ENCODE data around the gene TFCP2L1.
"Not testable (repeated sequence)": the region's sequence is repeated elsewhere in the genome, so short reads cannot be mapped to it uniquely, and the experiment has no call there.

The TFCP2L1 gene

GRCh38 chr2:121242175-121242875, 42.7 kb downstream of the TFCP2L1 start:
- no peak for DNase-seq (ENCODE audit: low read depth)

GRCh38 chr2:121241466-121241865, 43.5 kb downstream of the TFCP2L1 start:
- DNase-seq (ENCODE audit: low read depth) = no peak

- no peak for DNase-seq (ENCODE audit: low read depth)
These were observed 44.6 kb downstream of the TFCP2L1 start for GRCh38 chr2:121240436-121240835.

GRCh38 chr2:121239969-121240368, 45.0 kb downstream of the TFCP2L1 start:
- DNase-seq (ENCODE audit: low read depth) = no peak

GRCh38 chr2:121239471-121239870, 45.5 kb downstream of the TFCP2L1 start:
- DNase-seq (ENCODE audit: low read depth) = no peak

GRCh38 chr2:121238828-121239227, 46.2 kb downstream of the TFCP2L1 start:
- DNase-seq (ENCODE audit: low read depth) = no peak

- DNase-seq (ENCODE audit: low read depth) = no peak
These were observed 46.9 kb downstream of the TFCP2L1 start for GRCh38 chr2:121237980-121238665.

GRCh38 chr2:121237336-121237979, 47.5 kb downstream of the TFCP2L1 start:
- no peak for DNase-seq (ENCODE audit: low read depth)

GRCh38 chr2:121236650-121237180, 48.3 kb downstream of the TFCP2L1 start:
- no peak for DNase-seq (ENCODE audit: low read depth)

GRCh38 chr2:121236101-121236640, 48.8 kb downstream of the TFCP2L1 start:
- no peak for DNase-seq (ENCODE audit: low read depth)

- no peak for DNase-seq (ENCODE audit: low read depth)
These were observed 49.5 kb downstream of the TFCP2L1 start for GRCh38 chr2:121235542-121235941.

- DNase-seq (ENCODE audit: low read depth) = no peak
These were observed 50.2 kb downstream of the TFCP2L1 start for GRCh38 chr2:121234791-121235190.

GRCh38 chr2:121234144-121234543, 50.9 kb downstream of the TFCP2L1 start:
- DNase-seq (ENCODE audit: low read depth) = no peak

GRCh38 chr2:121233486-121234110, 51.4 kb downstream of the TFCP2L1 start:
- no peak for DNase-seq (ENCODE audit: low read depth)

GRCh38 chr2:121232626-121233265, 52.3 kb downstream of the TFCP2L1 start:
- no peak for DNase-seq (ENCODE audit: low read depth)

GRCh38 chr2:121231385-121232000, 53.5 kb downstream of the TFCP2L1 start:
- no peak for DNase-seq (ENCODE audit: low read depth)

- no peak for DNase-seq (ENCODE audit: low read depth)
These were observed 56.5 kb downstream of the TFCP2L1 start for GRCh38 chr2:121228521-121228920.

GRCh38 chr2:121227381-121228144, 57.4 kb downstream of the TFCP2L1 start:
- DNase-seq (ENCODE audit: low read depth) = not testable (repeated sequence)

GRCh38 chr2:121225681-121226080, 59.3 kb downstream of the TFCP2L1 start:
- DNase-seq (ENCODE audit: low read depth) = not testable (repeated sequence)

- no peak for DNase-seq (ENCODE audit: low read depth)
These were observed 64.0 kb downstream of the TFCP2L1 start for GRCh38 chr2:121220995-121221394.

Data from stimulated activated CD4-positive, alpha-beta T cell treated with anti-CD3 and anti-CD28 coated beads, Interleukin-2, amount 100 ng/mL, for 4 hours (primary cell).